ENCODE data around the gene OR10X1. TPM values are rescaled to one million over a fixed set of nuclear protein-coding genes. Genes with fewer than 3 reads are reported as not detected.

The OR10X1 gene
- total and polyA plus RNA-seq, 2 of the 4 experiments (the other 2 are of a cell fraction), result not detected

DNA sequence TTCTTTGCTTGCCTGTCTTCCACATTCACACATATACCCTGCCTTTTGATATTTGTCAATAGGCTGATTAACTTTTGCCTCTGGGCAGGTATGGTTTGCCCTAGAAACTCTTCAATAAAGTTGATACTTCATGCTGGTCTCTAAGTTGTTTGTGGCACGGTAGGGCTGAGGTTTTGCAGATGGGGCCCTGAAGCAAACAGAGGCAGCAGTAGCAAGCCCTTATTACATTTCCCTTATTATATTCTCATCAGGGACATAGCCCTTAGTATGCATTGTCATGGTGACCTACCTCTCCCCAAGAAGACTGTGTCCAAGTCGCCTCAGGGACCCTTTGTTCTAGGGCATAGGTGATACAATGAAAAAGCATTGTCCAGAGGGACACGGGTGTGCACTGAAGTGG is 9.2 kb downstream of the OR10X1 start, which contains the start of gene OR6P1:
Gene OR6P1 (minus strand): TSS at position 101 of the 400 bp plus-strand sequence. CDS start 6,976 bp downstream, outside the sequence.
- no CpG with 5 or more reads among the region's 3 CpGs for WGBS, 2 experiments (ENCODE audit: extremely low coverage in 2 of 2, insufficient read length in 1 of 2)
- Histone ChIP-seq H2BK20ac (ENCODE audit: low read depth, low read length) (no peak within 1 kb of the TSS), H2AK9ac (replicated peaks; ENCODE audit: low read depth, low read length, poor library complexity) (no peak within 1 kb of the TSS), H3K9ac (ENCODE audit: low read depth, low read length) (no peak within 1 kb of the TSS), H3K4ac (ENCODE audit: low read depth, low read length) (no peak within 1 kb of the TSS), H4K20me1 (ENCODE audit: insufficient read depth, low read length) (no peaks in the 10 kb centered on the region), H3K9me1 (ENCODE audit: insufficient read depth, low read length) (no peaks in the 10 kb centered on the region), H4K5ac (ENCODE audit: low read depth, low read length) (no peak within 1 kb of the TSS), H3K79me1 (ENCODE audit: low read depth in 1 of 2, low read length in 2 of 2) (no peaks in the 10 kb centered on the region), H3K36me3 (ENCODE audit: control insufficient read depth, insufficient read depth, low read length) (no peaks in the 10 kb centered on the region), H3K14ac (replicated peaks; ENCODE audit: low read depth, low read length) (no peak within 1 kb of the TSS), H3K23ac (ENCODE audit: low read depth, low read length) (no peak within 1 kb of the TSS), H4K8ac (ENCODE audit: low read depth in 2 of 2, low read length in 2 of 2) (no peak within 1 kb of the TSS), H3K27ac (ENCODE audit: insufficient read depth, low read length) (no peak within 1 kb of the TSS), H4K91ac (ENCODE audit: insufficient read depth, low read depth, low read length) (no peak within 1 kb of the TSS), H3K18ac (ENCODE audit: low read depth, low read length) (no peak within 1 kb of the TSS), H3K56ac (ENCODE audit: extremely low read depth, insufficient read depth, low read length) (no peak within 1 kb of the TSS), H2AK5ac (ENCODE audit: low read depth, low read length) (no peak within 1 kb of the TSS), H3K4me3 (ENCODE audit: insufficient read depth, low read depth, low read length) (no peak within 1 kb of the TSS), H2AFZ (replicated peaks; ENCODE audit: low read length, poor library complexity) (no peak within 1 kb of the TSS), H2BK5ac (ENCODE audit: low read depth, low read length, poor library complexity, severe bottlenecking) (no peak within 1 kb of the TSS), H2BK15ac (ENCODE audit: low read depth, low read length) (no peak within 1 kb of the TSS), H3K9me3 (ENCODE audit: control insufficient read depth, insufficient read depth, low read length) (no peaks in the 10 kb centered on the region), H3K4me2 (ENCODE audit: low read depth, low read length) (no peak within 1 kb of the TSS), H2BK120ac (ENCODE audit: low read depth, low read length) (no peak within 1 kb of the TSS), H3K4me1 (ENCODE audit: control insufficient read depth, insufficient read depth, low read length) (no peaks in the 10 kb centered on the region), H3K27me3 (ENCODE audit: control insufficient read depth, insufficient read depth, low read length) (no peaks in the 10 kb centered on the region)
- ATAC-seq (ENCODE audit: low read depth), result no peak
- in situ Hi-C loops (cut with MboI; ENCODE audit: low sequenced_read_pairs), result no loop called here
- intact Hi-C loops (cut with micrococcal nuclease), result no loop called here
- no TSS peak for BruUV-seq (replicated peaks)
- ChIA-PET CTCF (no interaction called here), POLR2A (ENCODE audit: unreplicated experiment) (no interaction called here)
- no peak for TF ChIP-seq RFX5 (IDR thresholded peaks at IDR 0.05; ENCODE audit: low read depth, low read length)
- TF ChIP-seq CEBPB (IDR thresholded peaks at IDR 0.05; ENCODE audit: low read depth, low read length), result no peak
- no peak for TF ChIP-seq SMC3 (IDR thresholded peaks at IDR 0.05; ENCODE audit: low read depth, low read length)
- no peak for TF ChIP-seq RAD21 (IDR thresholded peaks at IDR 0.05; ENCODE audit: low read length)
- no peak for TF ChIP-seq FOS (IDR thresholded peaks at IDR 0.05; ENCODE audit: low read depth, low read length)
- TF ChIP-seq NFE2L2 (IDR thresholded peaks at IDR 0.05; ENCODE audit: low read depth, low read length), result no peak
- TF ChIP-seq, protein P1, sequence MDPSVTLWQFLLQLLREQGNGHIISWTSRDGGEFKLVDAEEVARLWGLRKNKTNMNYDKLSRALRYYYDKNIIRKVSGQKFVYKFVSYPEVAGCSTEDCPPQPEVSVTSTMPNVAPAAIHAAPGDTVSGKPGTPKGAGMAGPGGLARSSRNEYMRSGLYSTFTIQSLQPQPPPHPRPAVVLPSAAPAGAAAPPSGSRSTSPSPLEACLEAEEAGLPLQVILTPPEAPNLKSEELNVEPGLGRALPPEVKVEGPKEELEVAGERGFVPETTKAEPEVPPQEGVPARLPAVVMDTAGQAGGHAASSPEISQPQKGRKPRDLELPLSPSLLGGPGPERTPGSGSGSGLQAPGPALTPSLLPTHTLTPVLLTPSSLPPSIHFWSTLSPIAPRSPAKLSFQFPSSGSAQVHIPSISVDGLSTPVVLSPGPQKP (IDR thresholded peaks at IDR 0.05; ENCODE audit: borderline replicate concordance, low read depth, low read length), result no peak
- TF ChIP-seq, protein P2, sequence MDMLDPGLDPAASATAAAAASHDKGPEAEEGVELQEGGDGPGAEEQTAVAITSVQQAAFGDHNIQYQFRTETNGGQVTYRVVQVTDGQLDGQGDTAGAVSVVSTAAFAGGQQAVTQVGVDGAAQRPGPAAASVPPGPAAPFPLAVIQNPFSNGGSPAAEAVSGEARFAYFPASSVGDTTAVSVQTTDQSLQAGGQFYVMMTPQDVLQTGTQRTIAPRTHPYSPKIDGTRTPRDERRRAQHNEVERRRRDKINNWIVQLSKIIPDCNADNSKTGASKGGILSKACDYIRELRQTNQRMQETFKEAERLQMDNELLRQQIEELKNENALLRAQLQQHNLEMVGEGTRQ (IDR thresholded peaks at IDR 0.05; ENCODE audit: low read depth, low read length), result no peak
- no peak for TF ChIP-seq BHLHE40 (IDR thresholded peaks at IDR 0.05; ENCODE audit: low read depth, low read length)
- TF ChIP-seq MAFK (IDR thresholded peaks at IDR 0.05; ENCODE audit: low read depth, low read length), result no peak
- TF ChIP-seq CHD1 (IDR thresholded peaks at IDR 0.05; ENCODE audit: low read depth, low read length), result no peak
- no peak for TF ChIP-seq RCOR1 (IDR thresholded peaks at IDR 0.05; ENCODE audit: insufficient replicate concordance, low read length)
- TF ChIP-seq, protein P3, sequence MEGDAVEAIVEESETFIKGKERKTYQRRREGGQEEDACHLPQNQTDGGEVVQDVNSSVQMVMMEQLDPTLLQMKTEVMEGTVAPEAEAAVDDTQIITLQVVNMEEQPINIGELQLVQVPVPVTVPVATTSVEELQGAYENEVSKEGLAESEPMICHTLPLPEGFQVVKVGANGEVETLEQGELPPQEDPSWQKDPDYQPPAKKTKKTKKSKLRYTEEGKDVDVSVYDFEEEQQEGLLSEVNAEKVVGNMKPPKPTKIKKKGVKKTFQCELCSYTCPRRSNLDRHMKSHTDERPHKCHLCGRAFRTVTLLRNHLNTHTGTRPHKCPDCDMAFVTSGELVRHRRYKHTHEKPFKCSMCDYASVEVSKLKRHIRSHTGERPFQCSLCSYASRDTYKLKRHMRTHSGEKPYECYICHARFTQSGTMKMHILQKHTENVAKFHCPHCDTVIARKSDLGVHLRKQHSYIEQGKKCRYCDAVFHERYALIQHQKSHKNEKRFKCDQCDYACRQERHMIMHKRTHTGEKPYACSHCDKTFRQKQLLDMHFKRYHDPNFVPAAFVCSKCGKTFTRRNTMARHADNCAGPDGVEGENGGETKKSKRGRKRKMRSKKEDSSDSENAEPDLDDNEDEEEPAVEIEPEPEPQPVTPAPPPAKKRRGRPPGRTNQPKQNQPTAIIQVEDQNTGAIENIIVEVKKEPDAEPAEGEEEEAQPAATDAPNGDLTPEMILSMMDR (conservative IDR thresholded peaks at IDR 0.05; ENCODE audit: low read depth, low read length), result no peak
- dilution Hi-C loops (cut with HindIII; ENCODE audit: low sequenced_read_pairs, unreplicated experiment), result no loop called here
- DNase-seq, result no peak
